GM10847 (cell line): ENCODE data around the gene PRDX6.

ENCODE experiments used
- POLR2A ChIP-seq: IDR thresholded peaks from 2 replicates; pipeline ENCODE4 v1.6.1; 2011; ENCODE audit not compliant: insufficient read length; ENCODE audit errors: extremely low read depth

The PRDX6 gene

DNA sequence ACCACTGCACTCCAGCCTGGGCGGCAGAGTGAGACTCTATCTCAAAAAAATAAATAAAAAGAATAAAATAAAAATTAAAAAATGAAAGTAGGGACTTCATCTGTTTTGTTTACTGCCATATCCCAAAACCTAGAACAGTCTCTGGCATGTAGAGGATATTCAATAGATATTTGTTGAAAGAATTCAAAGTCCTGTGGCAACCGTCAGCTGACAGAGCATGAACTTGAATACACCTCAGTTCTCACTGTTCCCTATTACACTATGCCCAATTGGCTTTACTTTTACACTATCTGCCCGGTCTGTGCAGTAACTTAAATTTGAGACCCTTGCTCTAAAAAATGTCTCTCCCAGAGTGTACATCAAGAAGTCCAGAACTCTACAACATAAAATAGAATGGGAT, 46.2 kb downstream of the PRDX6 start:
- TF ChIP-seq POLR2A, result no peak

- TF ChIP-seq POLR2A, result no peak
Measured at GRCh38 chr1:173525926-173526325, 48.8 kb downstream of the PRDX6 start.

- no peak for TF ChIP-seq POLR2A
Measured at GRCh38 chr1:173527151-173527826, 50.2 kb downstream of the PRDX6 start.

DNA sequence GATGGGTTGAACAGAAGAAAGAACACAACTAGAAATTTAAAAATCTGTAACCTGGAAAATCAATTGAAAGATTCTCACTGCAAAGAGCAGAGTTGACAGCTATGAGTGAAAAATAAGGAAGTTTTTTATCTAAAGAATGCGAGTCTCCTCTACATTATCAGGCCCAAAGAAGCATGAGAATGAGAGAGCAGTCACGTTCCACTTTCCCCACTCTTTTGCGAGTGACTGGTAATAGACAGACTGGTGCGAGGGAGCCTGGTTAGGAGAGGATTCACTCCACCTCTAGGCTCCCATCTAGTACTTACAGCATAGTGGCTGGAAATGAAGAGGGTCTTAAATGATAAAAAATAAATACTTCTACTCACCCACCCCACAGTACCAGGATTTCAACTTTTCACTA, 52.0 kb downstream of the PRDX6 start:
- TF ChIP-seq POLR2A, result no peak

DNA sequence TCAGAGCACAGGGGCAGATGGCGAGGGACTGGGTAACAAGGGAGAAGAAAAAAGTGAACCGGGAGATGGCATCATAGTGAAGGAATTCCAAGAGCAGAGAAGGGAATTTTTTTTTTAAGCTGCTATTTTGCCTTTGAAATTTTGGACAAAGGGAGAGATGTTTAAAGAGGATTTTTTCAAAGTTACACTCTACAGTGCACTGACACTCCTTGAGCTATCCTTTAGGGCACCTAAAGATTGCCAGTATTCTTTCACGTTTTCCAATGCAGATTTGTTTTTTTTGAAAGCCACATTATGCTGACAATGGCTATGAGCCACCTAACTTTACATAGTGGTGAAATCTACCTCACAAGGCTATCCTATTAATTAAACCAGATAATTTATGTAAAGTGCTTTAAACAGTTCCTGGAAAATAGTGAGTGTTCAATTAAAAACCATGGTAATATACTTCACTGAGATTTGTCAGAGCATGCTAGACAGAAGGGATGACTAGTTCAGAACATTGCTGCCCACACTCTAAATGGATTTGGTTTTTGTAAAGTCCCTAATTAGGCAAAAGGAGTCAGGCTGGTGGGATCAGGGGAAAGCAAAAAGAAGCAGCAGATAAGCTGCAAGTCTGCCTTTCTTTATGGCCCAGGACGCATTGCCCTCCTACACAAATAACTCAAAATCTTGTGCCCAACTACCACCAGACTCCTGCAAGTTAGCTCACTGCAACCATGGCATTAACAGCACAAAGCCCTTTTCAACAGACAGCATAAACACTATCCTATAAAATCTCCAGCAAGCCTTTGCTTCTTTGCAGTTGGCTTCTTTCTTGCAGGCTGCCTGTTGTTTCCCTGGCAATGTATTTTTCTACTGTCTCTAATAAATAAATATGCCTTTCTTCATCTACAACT, 53.9 kb downstream of the PRDX6 start:
- no peak for TF ChIP-seq POLR2A

DNA sequence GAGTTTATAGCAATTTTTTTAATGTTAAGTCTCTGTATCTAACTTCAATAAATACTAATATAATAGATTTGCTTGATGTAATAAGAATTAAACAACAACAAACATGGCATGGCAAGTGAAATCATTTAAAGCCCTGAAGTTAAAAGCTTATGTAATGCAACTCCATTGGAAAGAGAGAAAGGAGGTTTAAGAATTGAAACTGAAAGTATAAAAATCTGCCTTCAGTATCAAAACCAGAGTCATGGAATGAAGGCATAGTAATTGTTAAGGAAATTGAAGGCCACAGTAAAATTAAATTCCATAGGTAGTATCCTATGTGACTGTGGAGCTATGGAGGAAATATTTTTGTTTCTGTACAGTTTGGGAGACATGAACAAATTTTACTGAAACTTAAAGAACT, 55.1 kb downstream of the PRDX6 start:
- TF ChIP-seq POLR2A, result no peak

GRCh38 chr1:173536223-173536622, 59.1 kb downstream of the PRDX6 start:
- no peak for TF ChIP-seq POLR2A
